GM21786 (cell line): ENCODE results near the gene SNX20.

ENCODE experiments used
- ATAC-seq: cut with Tn5 transposase; IDR thresholded peaks from one replicate; pipeline ENCODE4 v1.9.1; 2021; ENCODE audit not compliant: unreplicated experiment

SNX20 gene

DNA sequence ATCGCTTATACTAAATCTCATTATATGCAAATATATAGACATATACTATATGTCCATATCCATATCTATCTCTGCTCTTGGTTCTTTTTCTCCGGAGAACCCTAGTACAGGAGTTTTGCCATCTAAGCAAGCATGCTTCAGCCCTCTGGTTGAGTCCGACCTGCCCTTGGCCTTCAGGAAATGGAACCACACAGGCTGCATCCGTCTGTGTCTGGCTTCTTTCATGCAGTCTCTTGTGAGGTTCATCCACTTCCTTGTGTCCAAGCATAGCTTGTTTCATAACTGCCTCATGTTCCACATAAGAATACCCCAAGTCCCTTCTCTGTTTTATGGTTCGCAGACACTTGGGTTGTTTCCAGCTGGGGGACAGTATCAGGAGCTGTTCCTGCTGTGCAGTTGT lies 16.8 kb downstream of the SNX20 start:
- no peak for ATAC-seq

DNA sequence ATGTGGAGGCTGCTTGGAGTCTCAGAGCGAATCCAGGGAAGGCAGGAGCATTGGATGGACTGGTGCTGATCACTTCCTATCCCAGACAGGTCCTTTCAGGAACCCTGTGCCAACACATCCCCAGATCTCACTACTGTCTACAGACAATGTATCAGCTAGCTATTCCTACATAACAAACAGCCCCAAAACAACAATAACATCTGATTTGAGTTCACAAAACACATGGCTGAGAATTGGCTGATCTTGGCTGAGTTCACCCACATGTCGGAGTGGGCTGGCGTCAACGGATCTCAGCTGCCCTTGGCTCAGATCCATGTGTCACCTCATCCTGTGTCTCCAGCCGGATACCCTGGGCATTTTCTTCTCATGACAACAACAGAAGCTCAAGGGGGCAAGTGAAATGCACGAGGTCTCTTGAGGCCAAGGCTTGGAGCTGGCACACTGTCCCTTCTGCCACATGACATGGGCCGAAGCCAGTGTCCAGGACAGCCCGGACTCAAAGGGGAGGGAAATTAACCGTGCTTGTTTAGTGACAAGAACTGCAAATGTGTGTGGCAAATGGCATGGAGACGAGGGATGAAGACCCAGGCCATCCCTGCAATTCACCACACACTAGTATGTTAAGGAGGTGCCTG lies 18.7 kb downstream of the SNX20 start:
- no peak for ATAC-seq

DNA sequence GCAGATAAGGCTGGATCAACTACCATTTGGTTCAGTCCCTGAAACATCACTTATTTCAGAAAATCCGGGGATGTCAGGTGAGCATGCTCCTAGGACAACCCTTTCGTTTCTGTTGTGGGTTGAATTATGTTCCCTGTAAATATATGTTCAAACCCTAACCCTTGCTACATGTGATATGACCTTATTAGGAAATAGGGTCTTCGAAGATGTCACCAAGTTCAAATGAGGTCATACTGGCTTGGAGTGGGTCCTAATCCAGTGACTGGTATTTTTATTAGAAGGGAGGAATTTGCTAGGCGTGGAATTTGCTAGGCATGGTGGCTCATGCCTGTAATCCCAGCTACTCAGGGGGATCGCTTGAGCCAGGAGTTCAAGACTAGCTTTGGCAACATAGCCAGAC lies 21.3 kb downstream of the SNX20 start:
- no peak for ATAC-seq

DNA sequence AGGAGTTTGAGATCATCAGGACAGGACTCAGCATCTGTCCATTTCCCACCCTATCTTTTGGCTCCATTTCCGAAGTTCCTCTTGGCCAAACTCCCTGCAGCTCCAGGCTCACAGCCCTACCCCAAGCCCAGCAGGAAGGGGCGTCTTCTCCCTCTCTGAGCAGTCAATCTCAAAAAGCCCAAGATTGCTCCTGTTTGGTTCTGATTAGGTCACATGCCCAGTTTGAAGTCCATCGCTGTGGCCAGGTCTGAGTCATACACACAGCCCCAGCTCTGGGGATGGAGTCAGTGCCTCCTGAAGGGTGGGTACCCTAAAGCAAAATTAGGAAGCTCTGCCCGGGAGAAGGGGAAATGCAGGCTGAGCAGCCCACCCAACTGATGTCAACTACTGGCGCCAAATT lies 23.9 kb downstream of the SNX20 start:
- ATAC-seq = no peak

DNA sequence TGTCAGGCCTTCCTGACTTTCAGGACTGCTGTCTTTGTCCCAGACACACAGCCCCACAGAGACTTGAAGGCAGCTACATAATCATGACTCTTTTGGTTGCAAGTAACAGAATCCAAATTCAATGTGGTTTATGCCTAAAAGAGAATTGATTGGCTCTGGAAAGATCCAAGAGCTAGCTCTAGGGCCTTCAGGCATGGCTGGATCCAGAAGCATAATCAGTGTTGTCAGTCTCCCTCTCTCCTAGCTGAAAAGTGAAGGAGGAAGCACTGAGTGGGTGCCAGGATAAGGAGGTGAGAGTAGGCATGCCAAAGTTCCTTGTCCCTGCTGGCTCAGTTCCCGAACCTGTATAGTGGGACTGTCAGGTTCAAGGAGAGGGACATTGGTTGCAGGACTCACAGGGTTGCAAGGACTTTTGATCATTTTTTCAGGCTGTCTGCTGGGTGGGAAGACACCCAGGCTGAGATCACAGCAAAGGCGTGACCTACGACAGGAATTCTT lies 25.5 kb downstream of the SNX20 start:
- no peak for ATAC-seq

DNA sequence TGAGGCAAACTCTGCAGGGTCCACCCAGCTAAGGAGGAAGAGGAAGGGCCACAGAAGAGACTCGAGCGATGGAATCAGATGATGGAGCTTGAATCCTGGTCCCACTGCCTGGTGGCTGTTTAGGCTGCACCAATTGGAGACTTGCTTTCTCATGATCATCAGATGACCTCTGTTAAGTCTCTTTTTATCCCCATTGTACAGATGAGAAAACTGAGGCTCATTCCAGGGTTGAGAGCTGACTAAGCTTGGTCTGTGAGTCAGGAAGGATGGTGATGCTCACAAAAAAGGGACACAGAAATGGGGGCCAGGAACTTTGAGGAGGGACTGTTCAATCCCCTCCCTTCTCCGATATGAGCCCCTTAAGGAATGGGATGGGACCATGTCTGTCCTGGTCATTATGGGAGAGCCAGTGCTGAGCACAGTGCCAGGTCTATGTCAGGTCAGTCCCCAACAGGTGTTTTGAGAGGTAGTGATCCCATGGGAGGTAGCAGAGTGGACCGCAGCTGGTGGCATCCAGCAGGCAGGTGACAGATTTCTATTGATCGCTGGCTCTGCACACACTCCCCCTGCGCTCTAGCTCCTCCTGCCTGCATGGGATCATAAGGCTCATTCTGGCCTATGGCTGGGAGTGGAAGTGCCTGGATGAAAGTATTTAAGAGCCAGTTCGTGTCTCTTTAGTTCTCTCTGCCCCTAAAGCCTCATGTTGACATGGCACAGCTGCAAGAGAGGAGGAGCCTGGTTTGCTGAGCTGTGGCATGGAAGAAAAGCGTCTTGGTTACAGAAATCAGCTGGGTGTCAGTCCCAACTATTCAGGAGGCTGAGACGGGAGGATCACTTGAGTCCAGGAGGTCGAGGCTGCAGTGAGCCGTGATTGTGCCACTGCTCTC lies 27.2 kb downstream of the SNX20 start:
- no peak for ATAC-seq

DNA sequence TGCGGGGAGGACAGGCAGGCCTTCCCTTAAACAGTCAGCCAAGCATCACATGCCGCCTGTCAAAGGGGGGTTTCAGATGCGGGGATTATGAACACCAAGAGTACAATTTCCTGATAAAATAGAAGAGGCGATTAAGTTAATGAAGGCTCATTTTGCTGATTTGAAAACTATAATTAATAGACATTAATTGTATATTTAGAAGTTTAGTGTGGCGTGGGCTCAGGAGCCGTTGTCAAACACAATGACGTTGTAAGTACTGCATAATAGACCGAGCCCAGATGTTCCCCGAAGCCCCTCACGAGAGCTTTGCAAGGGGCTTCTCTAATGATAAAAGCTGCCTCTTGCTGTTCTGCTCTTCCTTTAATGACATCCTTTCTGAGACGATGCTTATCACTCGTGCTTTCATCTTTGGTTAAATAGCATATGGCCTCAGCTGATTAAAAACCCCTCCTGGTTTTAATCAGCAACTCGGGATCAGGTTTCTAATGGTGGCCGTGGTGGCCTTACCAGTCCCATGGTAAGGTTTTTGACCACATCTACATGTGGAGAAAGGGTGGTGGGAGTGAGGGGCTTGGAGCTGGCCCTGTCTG lies 28.2 kb downstream of the SNX20 start:
- no peak for ATAC-seq

DNA sequence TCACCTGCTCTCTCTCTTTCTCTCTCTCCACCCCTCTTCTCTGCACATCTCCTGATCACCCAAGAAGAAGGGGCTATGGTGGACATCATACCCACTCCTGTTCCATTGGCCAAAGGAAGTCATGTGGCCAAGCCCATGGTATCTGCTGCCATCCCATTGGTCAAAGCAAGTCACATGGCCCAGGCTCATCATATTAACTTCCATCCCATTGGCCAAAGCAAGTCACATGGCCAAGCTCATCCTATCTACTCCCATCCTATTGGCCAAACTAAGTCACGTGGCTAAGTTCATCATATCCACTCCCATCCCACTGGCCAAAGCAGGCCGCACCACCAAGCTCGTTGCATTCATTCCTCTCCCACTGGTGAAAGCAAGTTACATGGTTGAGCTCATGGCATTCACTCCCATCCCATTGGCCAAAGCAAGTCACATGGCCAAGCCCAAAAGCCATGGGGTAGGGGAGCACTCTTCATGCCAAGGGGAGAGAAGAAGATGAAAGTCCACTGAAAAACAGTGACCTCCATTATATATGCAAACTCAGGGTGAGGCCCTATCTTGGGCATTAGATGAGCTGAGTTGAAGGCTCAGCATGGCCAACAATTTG lies 29.2 kb downstream of the SNX20 start:
- no peak for ATAC-seq

DNA sequence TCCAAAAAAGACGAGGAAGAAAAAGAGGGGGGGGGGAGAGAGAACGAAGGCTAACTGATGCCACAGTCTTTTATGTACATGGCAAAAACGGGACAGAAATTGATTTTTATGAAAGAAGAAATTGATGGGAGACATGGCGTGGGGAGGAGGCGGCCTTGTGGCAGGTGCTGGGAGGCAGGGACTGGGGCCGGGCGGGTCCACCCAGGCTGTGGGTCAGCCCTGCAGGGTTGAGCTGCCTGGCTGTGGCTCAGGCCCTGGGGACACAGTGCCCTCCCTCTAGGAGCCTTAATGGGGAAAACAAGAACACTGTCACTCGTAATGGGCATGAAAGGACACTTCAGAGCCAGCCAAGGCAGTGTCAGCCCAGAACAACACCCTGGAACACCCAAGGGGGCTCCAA lies 34.8 kb downstream of the SNX20 start:
- no peak for ATAC-seq

DNA sequence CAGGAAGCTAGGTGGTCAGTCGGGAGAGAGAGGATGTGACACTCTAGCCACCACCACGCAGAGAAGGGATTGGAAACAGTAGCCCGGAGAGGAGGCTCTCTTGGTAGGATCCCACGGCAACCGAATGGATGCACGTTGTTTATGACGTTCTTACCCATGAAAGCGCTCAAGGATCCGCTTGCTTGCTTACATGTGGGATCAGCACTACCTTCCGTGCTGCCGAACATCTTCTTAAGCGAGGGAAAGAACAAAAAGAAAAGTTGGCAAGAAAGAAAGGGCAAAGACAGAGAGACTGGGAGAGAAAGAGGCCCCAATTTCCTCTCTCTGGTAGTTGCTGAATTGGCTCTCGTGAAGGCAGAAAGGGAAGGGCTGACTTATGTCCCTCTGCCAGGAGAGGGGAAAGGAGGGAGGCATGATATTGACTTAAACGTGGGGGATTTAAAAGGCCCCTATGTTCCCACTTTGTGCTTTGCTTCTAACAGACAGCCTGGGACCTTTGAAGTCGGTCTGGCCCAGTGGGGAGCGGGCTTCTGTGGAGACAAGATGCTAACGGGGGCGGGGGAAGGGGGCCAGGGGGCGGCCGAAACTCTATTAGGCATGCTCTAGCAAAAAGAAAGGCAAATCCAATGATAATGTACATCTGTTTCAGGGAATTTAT lies 35.4 kb downstream of the SNX20 start:
- ATAC-seq = no peak

DNA sequence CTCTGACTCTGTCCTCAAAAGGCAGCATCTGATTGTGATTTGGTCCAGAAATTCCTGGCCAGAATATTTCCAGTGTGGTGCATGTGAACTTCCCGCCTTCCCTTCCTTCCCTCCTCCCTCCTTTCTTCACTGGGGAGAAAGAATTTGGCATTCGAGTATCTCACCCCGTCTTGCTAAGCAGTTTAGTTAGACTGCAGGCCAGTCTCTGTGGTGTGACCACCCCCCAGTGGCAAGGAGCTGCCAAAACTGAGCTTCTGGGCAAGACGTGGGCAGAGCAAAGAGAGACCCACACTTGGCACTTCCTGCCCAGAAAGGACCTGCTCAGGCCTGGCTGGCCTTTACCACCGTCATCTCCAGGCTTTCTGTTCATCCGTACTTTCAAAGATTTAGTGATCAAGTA lies 36.4 kb downstream of the SNX20 start:
- ATAC-seq = no peak

DNA sequence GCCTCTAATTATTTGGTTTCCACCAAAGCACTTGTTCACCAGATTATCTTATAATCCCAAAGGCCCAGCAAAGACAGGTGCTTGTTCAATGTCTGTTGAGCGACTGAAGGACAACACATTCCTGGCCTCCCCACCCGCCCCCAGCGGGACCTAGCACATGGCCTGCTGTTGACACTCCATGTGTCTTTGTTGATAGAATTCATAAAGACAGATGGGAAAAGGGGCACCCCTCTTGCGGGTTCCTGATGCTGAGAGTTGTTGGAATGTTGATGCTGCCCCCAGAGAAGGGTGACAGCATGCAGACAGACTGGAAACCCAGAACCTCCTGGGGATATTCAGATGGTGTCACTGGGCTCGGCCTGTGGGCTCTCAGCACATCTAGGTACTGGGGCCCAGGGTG lies 36.9 kb downstream of the SNX20 start:
- no peak for ATAC-seq

DNA sequence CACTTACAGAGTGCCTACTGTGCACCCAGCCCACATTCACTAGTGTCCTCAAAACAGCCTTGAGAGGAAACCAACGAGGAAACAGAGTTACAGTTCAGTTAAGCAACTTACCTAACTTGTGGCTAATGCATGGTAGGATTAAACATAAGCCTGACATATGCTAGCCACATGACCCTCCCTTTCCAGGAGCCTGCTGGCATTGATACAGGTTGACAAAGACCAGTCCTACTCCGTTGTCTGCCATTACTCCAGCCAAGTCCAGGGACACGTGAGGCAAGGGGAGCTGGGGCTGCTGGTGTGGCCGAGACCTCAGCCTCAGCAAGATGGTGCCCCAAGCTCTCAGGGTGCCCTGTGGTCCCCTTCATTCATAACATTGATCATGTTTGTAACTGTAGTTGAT lies 37.9 kb downstream of the SNX20 start:
- no peak for ATAC-seq

DNA sequence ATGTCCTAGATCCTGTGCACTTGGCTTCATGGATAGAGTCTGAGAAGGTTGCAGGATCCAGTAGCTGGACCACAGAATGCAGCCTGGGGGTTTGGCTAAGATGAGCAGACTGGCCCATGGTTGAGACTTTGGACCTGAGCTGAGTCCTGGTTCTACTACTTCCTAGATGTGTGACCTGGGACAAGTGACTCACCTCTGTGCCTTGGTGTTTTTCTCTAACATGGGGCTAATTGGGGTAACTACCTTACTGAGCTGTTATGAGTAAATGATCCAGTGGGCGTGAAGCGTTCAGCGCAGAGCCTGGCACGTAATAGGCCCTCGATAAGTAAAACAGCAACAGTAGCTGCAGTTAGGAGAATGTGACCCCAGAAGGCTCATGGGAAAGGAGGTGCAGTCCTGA lies 38.8 kb downstream of the SNX20 start:
- ATAC-seq = no peak

DNA sequence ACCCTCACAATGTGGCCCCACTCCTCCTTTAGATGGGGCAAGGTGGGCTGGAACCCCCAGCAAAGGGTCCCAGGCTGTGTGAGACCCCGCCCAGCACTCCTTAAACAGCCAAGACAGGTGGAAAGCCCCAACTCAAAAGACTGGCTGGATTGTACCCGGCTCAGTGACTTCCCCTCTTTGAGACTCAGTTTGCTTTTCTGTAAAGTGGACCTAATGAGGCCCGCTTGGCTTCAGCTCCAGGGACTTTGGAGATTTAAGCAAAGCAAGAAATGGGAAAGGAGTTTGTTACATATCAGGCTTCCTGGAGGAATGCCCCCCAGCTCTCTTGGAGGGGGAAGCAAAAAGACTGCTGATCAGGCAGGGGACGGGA lies 39.3 kb downstream of the SNX20 start:
- no peak for ATAC-seq

DNA sequence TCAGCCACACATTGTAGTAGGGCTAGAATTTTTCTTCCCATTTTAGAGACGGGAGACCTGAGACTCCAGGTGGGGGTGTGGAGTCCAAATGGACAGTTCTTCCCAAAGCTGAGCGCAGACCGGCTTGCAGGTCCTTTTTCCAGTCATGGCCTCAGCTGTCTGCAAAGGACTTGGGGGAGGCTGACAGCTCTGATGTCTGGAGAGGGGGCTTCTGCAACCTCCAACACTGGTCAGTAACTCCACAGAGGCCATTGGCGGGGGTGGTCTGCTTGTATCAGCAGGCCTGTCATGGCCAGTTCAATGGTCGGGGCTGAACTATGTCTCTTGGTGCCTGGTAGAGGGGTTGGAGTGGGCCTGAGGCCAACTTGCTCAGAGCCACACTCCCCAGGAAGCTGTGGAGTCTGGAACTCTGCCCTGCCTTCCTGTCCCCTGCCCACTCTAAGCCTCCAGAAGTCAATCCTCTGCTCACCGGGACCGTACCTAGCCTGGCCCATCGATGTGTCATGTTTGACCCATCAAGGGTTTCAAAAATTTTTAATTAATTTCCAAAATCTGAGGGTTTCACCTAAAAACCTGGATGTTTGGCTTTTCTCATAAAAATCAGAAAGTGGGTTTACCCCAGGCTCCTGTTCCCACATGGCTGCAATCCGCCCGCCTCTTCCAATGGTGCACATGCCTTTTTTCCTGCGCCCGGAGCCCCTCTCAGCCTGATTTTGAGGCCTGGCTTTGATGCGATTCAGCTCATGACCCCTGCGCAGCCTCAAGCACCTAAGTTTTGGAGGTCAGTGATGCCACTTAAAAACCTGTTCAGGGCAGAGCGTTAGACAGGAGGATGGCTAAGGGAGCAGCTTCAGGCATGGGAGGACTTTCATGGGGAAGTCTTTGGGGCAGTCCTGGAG lies 39.9 kb downstream of the SNX20 start:
- ATAC-seq = no peak

DNA sequence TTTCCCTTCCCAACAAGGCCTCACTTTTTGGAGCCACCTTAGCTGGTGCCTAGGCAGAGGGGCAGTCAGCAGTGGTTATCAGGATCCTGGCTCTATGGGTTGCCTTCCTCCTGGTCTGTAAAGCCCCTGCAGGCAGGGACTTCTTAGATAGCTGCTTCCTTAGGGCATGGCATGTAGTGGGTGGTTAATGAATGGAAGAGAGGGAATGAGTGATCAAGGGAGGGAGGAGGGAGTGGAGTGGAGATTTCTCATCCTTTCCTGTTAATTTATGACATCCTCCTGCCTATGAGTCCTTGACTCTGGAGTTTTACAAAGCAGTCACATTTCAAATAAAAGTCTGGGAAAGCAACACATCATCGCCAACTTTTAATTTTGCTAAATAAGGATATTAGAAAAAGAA lies 40.7 kb downstream of the SNX20 start:
- no peak for ATAC-seq

DNA sequence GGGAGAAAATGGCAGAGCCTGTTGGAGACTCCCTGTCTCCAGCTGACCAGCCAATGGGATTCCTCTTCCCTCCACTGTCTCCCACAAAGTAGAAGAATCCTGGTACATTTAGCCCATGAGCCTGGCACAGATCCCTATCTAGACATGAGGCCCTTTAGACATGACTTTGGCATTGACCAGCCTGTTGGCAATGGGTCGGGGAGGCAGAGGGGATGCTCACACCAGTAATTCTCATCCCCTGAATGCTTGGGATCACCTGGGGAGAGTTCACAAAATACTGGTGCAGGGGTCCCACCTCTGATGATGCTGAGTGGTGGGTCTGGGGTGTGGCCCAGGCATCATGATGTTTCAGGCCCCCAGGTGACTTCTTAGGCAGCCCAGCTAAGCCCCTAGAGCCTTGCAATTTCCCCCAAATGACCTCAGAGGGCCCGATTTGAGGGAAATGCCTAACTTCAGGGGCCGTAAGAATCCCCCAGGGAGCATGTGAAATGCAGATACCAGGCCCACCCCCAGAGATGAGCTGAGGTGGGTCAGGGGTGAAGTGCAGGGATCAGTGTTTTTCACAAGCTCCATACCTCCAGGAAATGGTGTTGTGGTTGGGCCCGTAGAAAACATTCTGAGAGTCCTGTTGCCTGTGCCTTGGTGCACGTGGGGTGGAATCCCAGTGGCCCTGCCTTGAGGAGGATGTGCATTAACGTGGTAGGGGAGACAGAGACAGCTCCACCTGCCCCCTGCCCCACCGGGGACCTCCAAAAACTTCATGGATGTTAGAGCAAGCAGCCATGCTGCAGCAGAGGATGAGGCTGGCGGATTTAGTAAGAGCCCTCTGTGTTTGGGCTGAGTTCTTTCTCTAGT lies 42.1 kb downstream of the SNX20 start:
- no peak for ATAC-seq
